SK-N-MC (cell line): ENCODE results near the gene COL1A2.

Experiments used
- EZH2 ChIP-seq: fragments of 200-600 bp; sonication (generic); IDR thresholded peaks from one replicate; pipeline ENCODE4 v1.6.1; 2017; ENCODE audit warnings: antibody characterized with exemption
- FOXP2 ChIP-seq: optimal IDR thresholded peaks from 2 replicates; pipeline ENCODE3; 2011; ENCODE audit warnings: mild to moderate bottlenecking, moderate library complexity; ENCODE audit not compliant: insufficient read depth; ENCODE audit errors: extremely low read length, control extremely low read depth

GRCh38 chr7:94400643-94401427 lies 6.1 kb downstream of the COL1A2 start:
- no peak for TF ChIP-seq EZH2
- no peak for TF ChIP-seq FOXP2
